ENCODE results near the gene SYT4. TPM values are rescaled to one million over a fixed set of nuclear protein-coding genes. Genes with fewer than 3 reads are reported as not detected.

Gene SYT4
- total RNA-seq, 1 donor from 2014 or later: not detected

DNA sequence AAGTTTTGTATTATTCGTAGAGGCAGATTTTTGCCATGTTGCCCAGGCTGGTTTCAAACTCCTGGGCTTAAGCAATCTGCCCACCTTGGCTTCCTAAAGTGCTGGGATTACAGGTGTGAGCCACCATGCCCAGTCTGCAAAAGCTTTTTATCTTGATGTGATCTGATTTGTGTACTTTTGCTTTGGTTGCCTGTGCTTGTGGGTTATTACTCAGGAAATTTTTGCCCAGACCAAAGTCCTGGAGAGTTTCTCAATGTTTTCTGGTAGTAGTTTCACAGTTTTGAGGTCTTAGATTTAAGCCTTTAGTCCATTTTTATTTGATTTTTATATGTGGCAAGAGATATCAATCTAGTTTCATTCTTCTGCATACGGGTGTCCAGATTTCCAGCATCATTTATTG is 42.4 kb downstream of the SYT4 start:
- Mint-ChIP-seq H3K4me3 (ENCODE audit: unreplicated experiment) (no peak overlapping the region), H3K27me3 (ENCODE audit: unreplicated experiment) (no peaks in the 10 kb centered on the region), H3K36me3 (ENCODE audit: unreplicated experiment) (no peaks in the 10 kb centered on the region), H3K4me1 (ENCODE audit: unreplicated experiment) (no peaks in the 10 kb centered on the region), H3K9me3 (ENCODE audit: unreplicated experiment) (no peaks in the 10 kb centered on the region), H3K27ac (ENCODE audit: unreplicated experiment) (no peak overlapping the region)
- DNase-seq (ENCODE audit: extremely low spot score, unreplicated experiment): no peak
- no peak for TF ChIP-seq CTCF (IDR thresholded peaks at IDR 0.05)

DNA sequence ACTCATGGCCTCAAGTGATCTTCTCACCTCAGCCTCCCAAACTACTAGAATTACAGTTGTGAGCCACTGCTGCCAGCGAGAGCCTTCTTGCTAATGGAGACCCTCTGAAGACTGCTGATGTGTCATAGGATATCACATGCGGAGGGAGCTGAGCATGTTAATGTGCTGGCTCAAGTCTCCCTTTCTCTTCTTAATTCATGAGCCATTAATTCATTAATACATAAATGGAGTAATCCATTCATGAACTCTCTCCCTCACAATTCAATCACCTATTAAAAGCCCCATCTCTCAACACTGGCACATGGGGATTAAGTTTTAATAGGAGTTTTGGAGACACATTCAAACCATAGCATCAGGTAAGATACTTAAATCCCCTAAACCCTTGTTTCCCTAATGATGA is 54.8 kb downstream of the SYT4 start:
- H3K27me3 Mint-ChIP-seq (ENCODE audit: unreplicated experiment): no peaks in the 10 kb centered on the region
- H3K4me1 Mint-ChIP-seq (ENCODE audit: unreplicated experiment): no peaks in the 10 kb centered on the region
- H3K36me3 Mint-ChIP-seq (ENCODE audit: unreplicated experiment): no peaks in the 10 kb centered on the region
- TF ChIP-seq CTCF (IDR thresholded peaks at IDR 0.05): no peak
- DNase-seq (ENCODE audit: extremely low spot score, unreplicated experiment): no peak
- no peak overlapping the region for H3K27ac Mint-ChIP-seq (ENCODE audit: unreplicated experiment)
- peaks cover 10% of the 10 kb centered on the region for H3K9me3 Mint-ChIP-seq (ENCODE audit: unreplicated experiment)
- H3K4me3 Mint-ChIP-seq (ENCODE audit: unreplicated experiment): no peak overlapping the region

DNA sequence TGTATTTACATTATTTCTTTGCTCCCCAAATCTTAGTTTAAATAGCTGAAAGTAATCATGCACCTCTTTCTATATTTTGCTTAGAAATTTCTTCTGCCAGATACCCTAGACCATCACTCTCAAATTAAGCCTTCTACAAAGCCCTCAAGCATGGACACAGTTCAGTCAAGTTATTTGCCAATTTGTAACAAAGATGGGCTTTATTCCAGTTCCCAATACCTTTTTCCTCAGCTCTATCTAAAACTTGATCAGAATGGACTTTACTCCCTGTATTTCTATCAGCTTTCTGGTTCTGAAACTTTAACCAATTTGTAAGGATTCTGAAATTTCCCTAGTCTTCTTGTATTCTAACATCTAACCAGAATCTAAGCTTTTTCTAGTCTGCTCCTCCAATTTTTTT is 56.6 kb downstream of the SYT4 start:
- TF ChIP-seq CTCF (IDR thresholded peaks at IDR 0.05): no peak
- Mint-ChIP-seq H3K27ac (ENCODE audit: unreplicated experiment) (no peak overlapping the region), H3K4me1 (ENCODE audit: unreplicated experiment) (no peaks in the 10 kb centered on the region), H3K36me3 (ENCODE audit: unreplicated experiment) (no peaks in the 10 kb centered on the region), H3K4me3 (ENCODE audit: unreplicated experiment) (no peak overlapping the region), H3K27me3 (ENCODE audit: unreplicated experiment) (no peaks in the 10 kb centered on the region), H3K9me3 (ENCODE audit: unreplicated experiment) (peaks cover 10% of the 10 kb centered on the region)
- DNase-seq (ENCODE audit: extremely low spot score, unreplicated experiment): no peak

Other genes starting within 250 kb of the SYT4 start
- not detected in 2 replicates for gene RIT2, start 161.8 kb downstream of the SYT4 start, total RNA-seq